NCI-H2196 treated with DMSO at 0.1 percent for 48 hours (cell line): ENCODE measurements around the gene DRC7.
"Not testable (repeated sequence)": the region's sequence is repeated elsewhere in the genome, so short reads cannot be mapped to it uniquely, and the experiment has no call there.

ENCODE experiments used
- DNase-seq: peaks from one replicate; lab custom pipeline; 2025; ENCODE audit not compliant: unreplicated experiment; lab: John Stamatoyannopoulos, UW

Gene DRC7

GRCh38 chr16:57760357-57761160 is 66.0 kb downstream of the DRC7 start:
- no peak for DNase-seq

GRCh38 chr16:57761301-57761700 is 66.7 kb downstream of the DRC7 start:
- no peak for DNase-seq

- no peak for DNase-seq
Observed at GRCh38 chr16:57761957-57762356, 67.4 kb downstream of the DRC7 start.

GRCh38 chr16:57762365-57763040 is 67.9 kb downstream of the DRC7 start:
- DNase-seq = no peak

GRCh38 chr16:57763285-57764005 is 68.8 kb downstream of the DRC7 start:
- DNase-seq = no peak

GRCh38 chr16:57764006-57764340 is 69.4 kb downstream of the DRC7 start:
- no peak for DNase-seq

- no peak for DNase-seq
Observed at GRCh38 chr16:57764341-57765159, 69.9 kb downstream of the DRC7 start.

GRCh38 chr16:57765160-57765728 is 70.6 kb downstream of the DRC7 start:
- no peak for DNase-seq

- DNase-seq = no peak
Observed at GRCh38 chr16:57766714-57767348, 72.2 kb downstream of the DRC7 start.

GRCh38 chr16:57769541-57770145 is 75.0 kb downstream of the DRC7 start:
- no peak for DNase-seq

- DNase-seq = no peak
Observed at GRCh38 chr16:57770361-57770760, 75.8 kb downstream of the DRC7 start.

- no peak for DNase-seq
Observed at GRCh38 chr16:57771141-57771785, 76.7 kb downstream of the DRC7 start.

- DNase-seq = no peak
Observed at GRCh38 chr16:57773019-57773418, 78.4 kb downstream of the DRC7 start.

- DNase-seq = no peak
Observed at GRCh38 chr16:57773655-57774295, 79.2 kb downstream of the DRC7 start.

- no peak for DNase-seq
Observed at GRCh38 chr16:57774705-57775285, 80.2 kb downstream of the DRC7 start.

GRCh38 chr16:57775661-57776469 is 81.3 kb downstream of the DRC7 start:
- DNase-seq = no peak

- no peak for DNase-seq
Observed at GRCh38 chr16:57778658-57779057, 84.1 kb downstream of the DRC7 start.

- not testable (repeated sequence) for DNase-seq
Observed at GRCh38 chr16:57779836-57780235, 85.2 kb downstream of the DRC7 start.
